DOHH2 (cell line): Measurements from ENCODE around the gene PAQR4.

ENCODE experiments used
- EZH2phosphoT487 ChIP-seq: fragments of 200-600 bp; sonication (generic); IDR thresholded peaks from 2 replicates; pipeline ENCODE4 v1.6.1; 2017; ENCODE audit warnings: borderline replicate concordance, mild to moderate bottlenecking, antibody characterized with exemption, low read length, moderate library complexity, mixed read lengths
- TF ChIP-seq, protein P1 (sequence below): fragments of 200-600 bp; sonication (generic); IDR thresholded peaks from one replicate; pipeline ENCODE4 v1.5.1; 2014; ENCODE audit warnings: antibody characterized with exemption, mild to moderate bottlenecking, low read depth, low read length; ENCODE audit not compliant: poor library complexity, severe bottlenecking

DNA sequence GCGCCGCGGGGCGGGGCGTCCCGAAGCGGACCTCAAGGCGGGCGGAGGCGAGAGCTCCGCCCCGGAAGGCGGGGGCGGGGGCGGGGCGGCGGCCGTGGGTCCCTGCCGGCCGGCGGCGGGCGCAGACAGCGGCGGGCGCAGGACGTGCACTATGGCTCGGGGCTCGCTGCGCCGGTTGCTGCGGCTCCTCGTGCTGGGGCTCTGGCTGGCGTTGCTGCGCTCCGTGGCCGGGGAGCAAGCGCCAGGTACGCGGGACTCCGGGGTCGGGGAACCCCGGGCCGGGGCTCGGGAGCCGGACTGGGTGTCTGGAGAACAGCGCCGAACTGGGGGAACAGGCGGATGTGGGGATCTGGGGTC lies 51.1 kb downstream of the PAQR4 start, which contains the start of gene TNFRSF12A:
- TF ChIP-seq, protein P1, sequence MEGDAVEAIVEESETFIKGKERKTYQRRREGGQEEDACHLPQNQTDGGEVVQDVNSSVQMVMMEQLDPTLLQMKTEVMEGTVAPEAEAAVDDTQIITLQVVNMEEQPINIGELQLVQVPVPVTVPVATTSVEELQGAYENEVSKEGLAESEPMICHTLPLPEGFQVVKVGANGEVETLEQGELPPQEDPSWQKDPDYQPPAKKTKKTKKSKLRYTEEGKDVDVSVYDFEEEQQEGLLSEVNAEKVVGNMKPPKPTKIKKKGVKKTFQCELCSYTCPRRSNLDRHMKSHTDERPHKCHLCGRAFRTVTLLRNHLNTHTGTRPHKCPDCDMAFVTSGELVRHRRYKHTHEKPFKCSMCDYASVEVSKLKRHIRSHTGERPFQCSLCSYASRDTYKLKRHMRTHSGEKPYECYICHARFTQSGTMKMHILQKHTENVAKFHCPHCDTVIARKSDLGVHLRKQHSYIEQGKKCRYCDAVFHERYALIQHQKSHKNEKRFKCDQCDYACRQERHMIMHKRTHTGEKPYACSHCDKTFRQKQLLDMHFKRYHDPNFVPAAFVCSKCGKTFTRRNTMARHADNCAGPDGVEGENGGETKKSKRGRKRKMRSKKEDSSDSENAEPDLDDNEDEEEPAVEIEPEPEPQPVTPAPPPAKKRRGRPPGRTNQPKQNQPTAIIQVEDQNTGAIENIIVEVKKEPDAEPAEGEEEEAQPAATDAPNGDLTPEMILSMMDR = peak; percentile 32
- TF ChIP-seq EZH2phosphoT487 = no peak
